ENCODE results near the gene PLAAT2. TPM values are rescaled to one million over a fixed set of nuclear protein-coding genes. Genes with fewer than 3 reads are reported as not detected.

The PLAAT2 gene
- total RNA-seq, 2 experiments from 2014 or later: 0.34 to 0.49 TPM

- Histone ChIP-seq H3K36me3 (ENCODE audit: insufficient read depth, low read length) (no peaks in the 10 kb centered on the region), H3K27ac (ENCODE audit: low read depth in 1 of 2, low read length in 2 of 2) (no peak overlapping the region), H3K4me1 (ENCODE audit: insufficient read depth, low read length) (peaks cover 18% of the 10 kb centered on the region), H3K27me3 (ENCODE audit: control insufficient read depth in 1 of 2, insufficient read depth in 2 of 2, low read length in 2 of 2) (no peaks in the 10 kb centered on the region), H3K4me3 (ENCODE audit: low read length) (peak overlapping the region; percentile 41), H3K9me3 (ENCODE audit: control insufficient read depth in 1 of 2, insufficient read depth in 1 of 2, low read length in 2 of 2) (no peaks in the 10 kb centered on the region)
- POLR2A ChIA-PET: interaction anchor here (1.5 to 2.6 kb wide), 5 partner anchors 9 to 43 kb away, joined by 5 to 11 read pairs (median 8); partner anchors contain the start of gene PLAAT4
- Mint-ChIP-seq H3K9me3 (no peaks in the 10 kb centered on the region), H3K4me3 (peak overlapping the region; percentile 78), H3K4me1 (ENCODE audit: low read depth) (peaks cover 30% of the 10 kb centered on the region), H3K27ac (peak overlapping the region; percentile 65), H3K36me3 (ENCODE audit: low read depth) (peaks cover 4% of the 10 kb centered on the region), H3K27me3 (no peaks in the 10 kb centered on the region)
- no peak for TF ChIP-seq CTCF (IDR thresholded peaks at IDR 0.05)
- CTCF ChIA-PET: no interaction called here
- no peak for ATAC-seq (ENCODE audit: poor library complexity)
- intact Hi-C loops (cut with DNase I, micrococcal nuclease): no loop called here
- DNase-seq: no peak
These were observed 11.8 kb upstream of the PLAAT2 start for GRCh38 chr11:63574856-63575602.

GRCh38 chr11:63573881-63574855, 11.0 kb upstream of the PLAAT2 start:
- Mint-ChIP-seq H3K9me3 (no peaks in the 10 kb centered on the region), H3K4me1 (ENCODE audit: low read depth) (peaks cover 34% of the 10 kb centered on the region), H3K36me3 (ENCODE audit: low read depth) (peaks cover 4% of the 10 kb centered on the region), H3K27ac (peak overlapping the region; percentile 65), H3K27me3 (no peaks in the 10 kb centered on the region), H3K4me3 (peak overlapping the region; percentile 78)
- Histone ChIP-seq H3K9me3 (ENCODE audit: control insufficient read depth in 1 of 2, insufficient read depth in 1 of 2, low read length in 2 of 2) (no peaks in the 10 kb centered on the region), H3K4me3 (ENCODE audit: low read length) (peak overlapping the region; percentile 41), H3K27me3 (ENCODE audit: control insufficient read depth in 1 of 2, insufficient read depth in 2 of 2, low read length in 2 of 2) (no peaks in the 10 kb centered on the region), H3K4me1 (ENCODE audit: insufficient read depth, low read length) (peaks cover 18% of the 10 kb centered on the region), H3K27ac (ENCODE audit: low read depth in 1 of 2, low read length in 2 of 2) (peak overlapping the region in 1 of 2 donors; percentile 31), H3K36me3 (ENCODE audit: insufficient read depth, low read length) (no peaks in the 10 kb centered on the region)
- ChIA-PET CTCF (no interaction called here), POLR2A (interaction anchor here (0.7 to 2.6 kb wide), 6 partner anchors 10 to 42 kb away, joined by 3 to 11 read pairs (median 7); partner anchors contain the start of gene PLAAT4)
- peak in 7 of 14 experiments; percentile 12 to 80 (median 55) for DNase-seq
- TF ChIP-seq CTCF (IDR thresholded peaks at IDR 0.05): no peak
- ATAC-seq (ENCODE audit: poor library complexity): peak; percentile 69
- intact Hi-C loops (cut with DNase I, micrococcal nuclease): no loop called here

GRCh38 chr11:63572026-63572688, 9.0 kb upstream of the PLAAT2 start:
- H3K4me3 ChIP-seq (ENCODE audit: low read length): no peak overlapping the region
- peaks cover 22% of the 10 kb centered on the region for H3K4me1 ChIP-seq (ENCODE audit: insufficient read depth, low read length)
- no peaks in the 10 kb centered on the region for H3K36me3 ChIP-seq (ENCODE audit: insufficient read depth, low read length)
- POLR2A ChIA-PET: no interaction called here
- no peaks in the 10 kb centered on the region for H3K27me3 Mint-ChIP-seq
- H3K27me3 ChIP-seq (ENCODE audit: control insufficient read depth in 1 of 2, insufficient read depth in 2 of 2, low read length in 2 of 2): no peaks in the 10 kb centered on the region
- ATAC-seq (ENCODE audit: poor library complexity) (no peak), DNase-seq (no peak)
- no peak overlapping the region for H3K27ac Mint-ChIP-seq
- no peak overlapping the region for H3K4me3 Mint-ChIP-seq
- H3K4me1 Mint-ChIP-seq (ENCODE audit: low read depth): peaks cover 40% of the 10 kb centered on the region
- H3K9me3 Mint-ChIP-seq: no peaks in the 10 kb centered on the region
- no peak for TF ChIP-seq CTCF (IDR thresholded peaks at IDR 0.05)
- intact Hi-C loops (cut with DNase I, micrococcal nuclease): no loop called here
- CTCF ChIA-PET: no interaction called here
- H3K9me3 ChIP-seq (ENCODE audit: control insufficient read depth in 1 of 2, insufficient read depth in 1 of 2, low read length in 2 of 2): no peaks in the 10 kb centered on the region
- no peaks in the 10 kb centered on the region for H3K36me3 Mint-ChIP-seq (ENCODE audit: low read depth)
- H3K27ac ChIP-seq (ENCODE audit: low read depth in 1 of 2, low read length in 2 of 2): no peak overlapping the region

Measured in CD4-positive, alpha-beta T cell (primary cell).